T-helper 1 cell treated with Interleukin-12 subunit alpha and Interleukin-12 subunit beta and Interleukin-4 antibody, amounts not matched to agents 30 ng/mL and 1 ng/mL, for 36 hours (primary cell): ENCODE results near the gene ACMSD. TPM values are rescaled to one million over a fixed set of nuclear protein-coding genes. Genes with fewer than 3 reads are reported as not detected.
"Not testable (repeated sequence)": the region's sequence is repeated elsewhere in the genome, so short reads cannot be mapped to it uniquely, and the experiment has no call there.

ENCODE experiments used
- intact Hi-C: fragments of 100-400 bp; cut with micrococcal nuclease; formaldehyde crosslinking; loops from one replicate; pipeline ENCODE4 v1.15.1; 2024
- total RNA-seq: library from RNA; stranded (reverse); gene quantifications from 2 replicates; pipeline ENCODE4 v1.2.3, GENCODE V29; 2022

The ACMSD gene
- total RNA-seq, 1 donor from 2014 or later, result not detected

DNA sequence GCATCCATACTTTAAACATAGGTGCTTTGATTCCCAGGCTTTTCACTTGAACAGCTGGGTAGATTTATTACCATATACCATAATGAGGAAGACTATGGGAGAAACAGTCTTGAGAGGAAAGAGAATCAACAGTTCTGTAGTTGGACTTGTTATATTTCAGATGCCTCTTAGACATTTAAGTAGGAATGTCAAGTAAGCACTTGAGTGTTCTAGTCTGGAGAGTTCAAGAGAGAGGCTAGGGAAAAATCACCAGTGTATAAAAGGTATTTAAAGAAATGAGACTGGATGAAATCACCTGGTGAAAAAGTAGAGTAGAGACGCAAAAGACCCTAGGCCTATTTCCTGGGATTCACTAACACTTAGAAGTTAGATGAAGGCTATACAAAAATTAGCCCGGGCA lies 66.8 kb downstream of the ACMSD start:
- intact Hi-C loops, result no loop called here

- intact Hi-C loops, result no loop called here
These were observed 68.3 kb downstream of the ACMSD start for GRCh38 chr2:134906726-134907125.

DNA sequence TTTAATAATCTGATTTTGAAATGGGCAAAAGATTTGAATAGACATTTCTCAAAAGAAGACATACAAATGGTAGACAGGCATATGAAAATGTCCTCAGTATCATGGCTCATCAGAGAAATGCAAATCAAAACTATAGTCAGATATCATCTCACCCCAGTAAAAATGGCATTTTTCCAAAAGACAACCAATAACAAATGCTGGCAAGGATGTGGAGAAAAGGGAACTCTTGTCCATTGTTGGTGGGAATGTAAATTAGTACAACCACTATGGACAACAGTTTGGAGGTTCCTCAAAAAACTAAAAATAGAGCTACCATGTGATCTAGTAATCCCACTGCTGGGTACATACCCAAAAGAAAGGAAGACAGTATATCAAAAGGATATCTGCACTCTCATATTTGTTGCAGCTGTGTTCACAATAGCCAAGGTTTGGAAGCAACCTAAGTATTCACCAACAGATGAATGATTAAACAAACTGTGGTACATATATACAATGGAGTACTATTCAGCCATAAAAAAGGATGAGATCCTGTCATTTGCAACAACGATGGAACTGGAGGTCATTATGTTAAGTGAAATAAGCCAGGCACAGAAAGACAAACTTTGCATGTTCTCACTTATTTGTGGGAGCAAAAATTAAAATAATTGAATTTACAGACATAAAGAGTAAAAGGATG lies 69.2 kb downstream of the ACMSD start:
- intact Hi-C loops, result not testable (repeated sequence)

GRCh38 chr2:134910763-134911399 lies 72.5 kb downstream of the ACMSD start:
- intact Hi-C loops, result no loop called here

GRCh38 chr2:134911400-134911785 lies 73.0 kb downstream of the ACMSD start:
- intact Hi-C loops, result no loop called here

- intact Hi-C loops, result no loop called here
These were observed 73.9 kb downstream of the ACMSD start for GRCh38 chr2:134912361-134912760.

DNA sequence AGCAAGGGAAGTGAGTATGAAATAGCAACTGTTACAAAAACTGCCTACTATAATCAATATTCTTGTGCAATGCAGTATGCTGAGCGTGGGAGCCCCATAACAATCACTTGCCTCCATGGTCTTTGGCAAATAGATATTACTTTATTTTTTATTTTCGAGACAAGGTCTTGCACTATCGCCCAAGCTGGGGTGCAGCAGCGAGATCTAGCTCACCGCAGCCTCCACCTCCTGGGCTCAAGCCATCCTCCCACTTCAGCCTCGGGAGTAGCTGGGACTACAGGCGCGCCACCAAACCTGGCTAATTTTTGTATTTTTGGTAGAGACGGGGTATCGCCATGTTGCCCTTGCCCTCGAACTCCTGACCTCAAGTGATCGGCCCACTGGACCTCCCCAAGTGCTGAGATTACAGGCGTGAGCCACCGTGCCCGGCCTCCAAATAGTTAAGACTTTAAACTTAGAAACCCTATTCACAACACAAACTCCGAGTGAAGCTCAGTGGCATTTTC lies 79.0 kb downstream of the ACMSD start:
- intact Hi-C loops, result loop anchor here (1.0 kb wide), 1 partner anchor 134 kb away; no protein-coding TSS in a partner anchor

GRCh38 chr2:134917888-134918525 lies 79.6 kb downstream of the ACMSD start:
- intact Hi-C loops, result loop anchor here (1.0 to 2.0 kb wide), 14 partner anchors 134 to 1466 kb away; partner anchors contain the start of genes DARS1, MCM6, RAB3GAP1 and UBXN4

GRCh38 chr2:134918526-134919340 lies 80.3 kb downstream of the ACMSD start, which contains the start of gene CCNT2:
Gene CCNT2 (plus strand): TSS chr2:134918822. CDS start chr2:134918855, 33 bp downstream.
- intact Hi-C loops, result loop anchor here (1.0 to 2.0 kb wide), 14 partner anchors 134 to 1466 kb away; partner anchors contain the start of genes DARS1, MCM6, RAB3GAP1 and UBXN4

DNA sequence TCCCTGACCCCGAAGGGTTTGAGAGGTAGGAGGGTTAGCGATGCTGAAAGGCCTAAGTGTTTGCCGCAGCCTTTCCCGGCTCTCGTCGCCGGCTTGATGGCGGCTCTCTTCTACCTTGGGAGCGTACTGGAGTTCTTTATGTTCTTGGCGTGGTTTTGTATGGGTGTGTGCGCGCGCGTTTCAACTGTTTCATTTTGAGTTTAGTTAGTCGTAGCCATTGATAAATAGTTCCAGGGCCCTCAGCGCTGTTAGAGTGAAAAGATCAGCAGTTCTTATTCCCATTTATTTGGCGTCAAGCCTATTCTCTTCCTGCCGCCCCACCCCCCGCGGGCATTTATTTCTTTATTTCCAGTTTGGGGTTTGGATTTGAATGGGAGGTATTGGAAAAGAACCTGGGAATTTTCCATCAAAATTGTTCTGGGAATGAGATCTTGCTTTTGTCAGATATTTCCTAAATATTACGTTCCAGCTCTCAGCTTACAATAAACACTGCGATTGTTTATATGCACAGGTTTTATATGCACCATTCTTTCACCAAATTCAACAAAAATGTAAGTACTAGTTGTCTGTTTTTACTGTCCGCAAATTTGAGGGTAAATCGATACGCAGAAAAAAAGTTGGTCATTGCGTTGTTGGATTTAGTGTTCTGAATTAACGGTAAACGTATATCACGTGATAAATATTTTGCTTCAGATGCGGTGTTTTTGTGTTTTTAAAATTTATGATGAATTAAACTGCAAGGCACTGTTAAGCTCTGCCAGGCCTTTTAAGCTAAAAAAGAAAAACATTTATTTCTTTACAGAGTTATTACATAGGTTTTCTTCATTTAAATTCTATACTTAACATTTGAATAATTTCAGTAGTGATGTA lies 81.2 kb downstream of the ACMSD start:
- intact Hi-C loops, result loop anchor here (1.0 to 2.0 kb wide), 5 partner anchors 249 to 1408 kb away; no protein-coding TSS in a partner anchor

- intact Hi-C loops, result no loop called here
These were observed 86.5 kb downstream of the ACMSD start for GRCh38 chr2:134924912-134925311.

- intact Hi-C loops, result loop anchor here (2.0 kb wide), 1 partner anchor 14 kb away; no protein-coding TSS in a partner anchor
These were observed 88.0 kb downstream of the ACMSD start for GRCh38 chr2:134926231-134926931.

DNA sequence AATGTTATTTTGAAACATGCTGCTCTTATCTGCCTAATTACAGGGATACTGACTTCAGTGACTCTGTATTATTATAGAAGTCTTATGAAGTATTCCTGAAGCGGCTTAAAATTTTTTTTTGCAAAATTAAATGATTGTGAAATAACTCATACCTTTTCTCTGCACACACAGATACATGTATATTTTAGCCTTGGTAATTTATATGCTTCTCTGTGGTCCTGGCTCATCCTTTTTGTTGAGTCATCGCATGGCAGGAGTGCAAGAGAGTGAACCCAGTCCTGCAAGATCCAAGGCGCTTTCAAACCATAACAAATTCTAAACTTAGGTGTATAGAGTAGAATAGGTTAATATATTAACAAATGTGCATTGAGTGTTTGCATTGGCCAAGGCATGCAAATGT lies 88.8 kb downstream of the ACMSD start:
- intact Hi-C loops, result loop anchor here (2.0 kb wide), 1 partner anchor 14 kb away; no protein-coding TSS in a partner anchor

DNA sequence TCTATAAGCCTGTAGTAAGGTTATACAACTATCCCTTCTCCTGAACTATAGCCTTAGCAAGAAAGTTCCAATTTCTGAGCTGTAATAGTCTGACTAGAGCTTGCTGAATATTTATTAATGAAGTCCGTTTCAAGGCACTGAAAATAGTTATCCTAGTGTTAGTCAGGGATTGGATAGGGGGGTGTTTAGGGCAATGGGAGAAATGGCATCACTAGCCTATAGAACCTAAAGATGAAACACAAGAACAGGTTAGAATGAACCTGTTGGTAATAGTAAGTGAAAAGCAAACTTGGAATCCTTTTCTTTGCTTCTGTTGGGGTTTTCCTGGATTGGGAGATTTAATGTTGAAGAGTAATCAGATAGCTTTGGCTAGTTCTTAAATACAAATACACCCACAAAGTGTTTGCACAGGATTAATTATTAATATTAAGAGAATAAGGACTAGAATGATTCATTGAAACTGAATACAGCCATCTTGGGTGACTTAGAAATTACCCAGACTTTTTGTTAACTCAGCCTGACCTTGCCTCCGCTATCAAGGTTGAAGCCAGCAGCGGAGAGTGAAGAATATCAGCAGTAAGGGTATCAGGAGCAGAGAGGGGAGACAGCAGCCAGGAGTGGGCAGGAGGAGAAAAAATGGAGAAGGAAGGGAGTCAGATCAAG lies 94.6 kb downstream of the ACMSD start:
- intact Hi-C loops, result no loop called here

- intact Hi-C loops, result no loop called here
These were observed 95.3 kb downstream of the ACMSD start for GRCh38 chr2:134933732-134934131.

- intact Hi-C loops, result no loop called here
These were observed 95.7 kb downstream of the ACMSD start for GRCh38 chr2:134934150-134934549.

- intact Hi-C loops, result no loop called here
These were observed 96.2 kb downstream of the ACMSD start for GRCh38 chr2:134934641-134935040.

DNA sequence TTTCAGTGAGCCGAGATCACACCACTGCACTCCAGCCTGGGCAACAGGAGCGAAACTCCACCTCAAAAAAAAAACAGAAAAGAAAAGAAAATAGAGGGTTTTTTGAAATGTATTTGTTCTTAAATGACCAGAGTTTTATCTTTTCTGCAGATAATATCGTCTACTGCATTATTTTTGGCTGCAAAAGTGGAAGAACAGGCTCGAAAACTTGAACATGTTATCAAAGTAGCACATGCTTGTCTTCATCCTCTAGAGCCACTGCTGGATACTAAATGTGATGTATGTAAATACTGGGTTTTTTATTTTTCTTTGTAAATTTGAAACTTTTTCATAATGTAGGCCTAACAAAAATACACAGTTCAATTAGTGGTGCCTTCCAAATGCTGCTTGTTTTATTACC lies 98.3 kb downstream of the ACMSD start:
- intact Hi-C loops, result no loop called here

DNA sequence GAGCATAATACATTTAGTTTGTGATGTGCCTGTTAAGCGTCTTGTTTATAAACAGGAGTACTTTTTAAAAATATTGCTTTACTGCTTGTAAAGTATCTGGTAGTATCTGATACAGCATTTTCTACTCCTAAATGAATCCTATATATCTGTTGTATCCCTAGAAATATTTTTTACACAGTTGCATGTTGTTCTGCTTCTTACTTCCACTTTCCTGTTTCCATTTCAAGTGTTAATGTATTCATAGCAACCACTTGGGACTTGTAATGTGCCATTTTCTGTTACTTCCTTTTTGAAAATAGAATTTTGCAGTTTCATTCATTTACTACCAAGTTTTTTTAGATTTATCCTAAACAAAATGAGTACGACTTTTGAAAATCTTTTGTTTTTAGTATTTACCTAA lies 105.1 kb downstream of the ACMSD start:
- intact Hi-C loops, result no loop called here
